Measurements from ENCODE around the gene PLD6.
A peak's percentile ranks its signal among the peaks of the same experiment; 100 is the strongest.
"Not testable (repeated sequence)": the region's sequence is repeated elsewhere in the genome, so short reads cannot be mapped to it uniquely, and the experiment has no call there.

Gene PLD6, protein sequence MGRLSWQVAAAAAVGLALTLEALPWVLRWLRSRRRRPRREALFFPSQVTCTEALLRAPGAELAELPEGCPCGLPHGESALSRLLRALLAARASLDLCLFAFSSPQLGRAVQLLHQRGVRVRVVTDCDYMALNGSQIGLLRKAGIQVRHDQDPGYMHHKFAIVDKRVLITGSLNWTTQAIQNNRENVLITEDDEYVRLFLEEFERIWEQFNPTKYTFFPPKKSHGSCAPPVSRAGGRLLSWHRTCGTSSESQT

DNA sequence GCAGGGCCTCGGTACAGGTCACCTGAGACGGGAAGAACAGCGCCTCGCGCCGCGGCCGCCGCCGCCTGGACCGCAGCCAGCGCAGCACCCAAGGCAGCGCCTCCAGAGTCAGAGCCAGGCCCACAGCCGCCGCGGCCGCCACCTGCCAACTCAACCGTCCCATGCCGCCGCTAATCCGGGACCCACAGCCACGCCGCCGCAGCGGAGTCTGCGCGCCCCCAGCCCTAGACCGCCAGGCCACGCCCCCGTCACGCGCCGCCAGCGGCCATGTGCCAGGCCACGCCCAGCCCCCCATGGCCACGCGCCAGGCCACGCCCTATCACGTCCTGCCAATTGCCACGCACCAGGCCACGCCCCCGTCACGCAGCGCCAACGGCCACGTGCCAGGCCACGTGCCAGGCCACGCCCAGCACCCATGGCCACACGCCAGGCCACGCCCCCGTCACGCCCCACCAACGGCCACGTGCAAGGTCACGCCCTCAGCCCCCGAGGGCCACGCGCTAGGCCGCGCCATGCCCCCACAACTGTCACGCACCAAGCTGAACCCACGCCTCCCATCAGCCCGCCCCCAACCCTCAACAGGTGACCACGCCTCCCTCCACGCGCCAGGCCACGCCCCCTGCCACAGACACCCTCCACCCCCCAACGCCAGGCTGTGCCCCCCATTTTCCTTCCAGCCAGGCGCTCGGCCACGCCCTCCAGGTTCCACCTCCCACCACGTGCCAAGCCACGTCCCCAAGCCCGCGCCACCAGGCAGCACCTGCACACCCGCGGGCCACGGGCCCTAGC, at the start of gene PLD6:
PLD6 (minus strand) TSS at position 210 of the 789 bp plus-strand sequence; CDS start at position 163, 47 bp downstream.
- DNase-seq = peak; percentile 93

DNA sequence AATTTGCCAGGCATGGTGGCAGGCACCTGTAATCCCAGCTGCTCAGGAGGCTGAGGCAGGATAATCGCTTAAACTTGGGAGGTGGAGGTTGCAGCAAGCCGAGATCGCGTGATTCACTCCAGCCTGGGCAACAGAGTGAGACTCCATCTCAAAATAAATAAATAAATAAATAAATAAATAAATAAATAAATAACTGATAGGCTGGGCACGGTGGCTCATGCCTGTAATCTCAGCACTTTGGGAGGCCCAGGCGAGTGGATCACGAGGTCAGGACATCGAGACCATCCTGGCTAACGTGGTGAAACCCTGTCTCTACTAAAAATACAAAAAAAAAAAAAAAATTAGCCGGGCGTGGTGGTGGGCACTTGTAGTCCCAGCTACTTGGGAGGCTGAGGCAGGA, 49.6 kb upstream of the PLD6 start:
- not testable (repeated sequence) for DNase-seq

DNA sequence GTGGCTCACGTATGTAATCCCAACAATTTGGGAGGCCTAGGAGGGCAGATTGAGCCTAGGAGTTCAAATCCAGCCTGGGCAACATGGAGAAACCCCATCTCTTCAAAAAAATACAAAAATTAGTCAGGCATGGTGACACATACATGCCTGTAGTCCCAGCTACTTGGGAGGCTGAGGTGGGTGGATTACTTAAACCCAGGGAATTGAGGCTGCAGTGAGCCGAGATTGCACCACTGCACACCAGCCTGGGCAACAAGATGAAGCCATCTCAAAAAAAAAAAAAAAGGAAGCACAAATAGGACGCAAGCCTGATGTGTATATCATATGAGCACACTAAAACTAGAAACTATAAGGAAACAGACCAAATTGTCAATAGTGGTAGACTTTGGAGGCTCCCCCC, 47.9 kb upstream of the PLD6 start:
- no peak for DNase-seq

DNA sequence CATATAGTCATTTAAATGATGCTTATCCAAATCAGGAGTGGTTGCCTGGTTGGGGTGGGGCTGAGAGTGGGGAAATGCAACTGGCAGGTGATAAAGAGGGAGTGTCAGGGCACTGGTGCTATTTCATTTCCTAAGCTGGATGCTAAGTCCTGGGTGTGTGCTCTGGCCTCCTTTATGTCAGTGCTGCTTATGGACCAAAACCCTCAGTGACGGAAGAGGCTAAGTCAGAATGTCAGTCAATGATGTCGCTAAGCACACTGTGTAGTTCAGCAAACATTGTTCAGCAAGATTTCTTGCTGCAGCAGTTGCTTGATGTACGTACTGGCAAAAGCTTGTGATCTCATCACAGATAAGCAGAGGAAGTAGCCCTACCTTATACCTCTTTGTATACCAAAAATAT, 47.3 kb upstream of the PLD6 start:
- DNase-seq = no peak

DNA sequence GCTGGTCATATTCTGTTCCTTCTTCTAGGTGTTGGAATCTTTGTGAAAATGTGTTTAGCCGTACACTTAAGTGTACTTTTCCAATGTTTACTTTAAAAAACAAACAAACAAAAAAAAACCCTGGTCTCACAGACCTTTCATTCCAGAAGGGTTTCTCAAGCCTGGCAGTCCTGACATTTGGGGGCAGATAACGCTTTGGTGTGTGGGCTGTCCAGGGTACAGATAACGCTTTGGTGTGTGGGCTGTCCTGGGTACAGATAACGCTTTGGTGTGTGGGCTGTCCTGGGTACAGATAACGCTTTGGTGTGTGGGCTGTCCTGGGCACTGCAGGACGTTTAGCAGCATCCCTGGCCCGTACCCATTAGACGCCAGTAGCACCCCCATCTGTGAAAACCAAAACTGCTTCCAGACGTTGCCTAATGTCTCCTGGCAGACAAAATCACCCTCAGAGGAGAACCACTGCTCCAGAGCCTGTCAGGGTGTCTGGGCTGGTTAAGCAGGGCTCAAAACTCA, 46.1 kb upstream of the PLD6 start:
- DNase-seq = no peak

DNA sequence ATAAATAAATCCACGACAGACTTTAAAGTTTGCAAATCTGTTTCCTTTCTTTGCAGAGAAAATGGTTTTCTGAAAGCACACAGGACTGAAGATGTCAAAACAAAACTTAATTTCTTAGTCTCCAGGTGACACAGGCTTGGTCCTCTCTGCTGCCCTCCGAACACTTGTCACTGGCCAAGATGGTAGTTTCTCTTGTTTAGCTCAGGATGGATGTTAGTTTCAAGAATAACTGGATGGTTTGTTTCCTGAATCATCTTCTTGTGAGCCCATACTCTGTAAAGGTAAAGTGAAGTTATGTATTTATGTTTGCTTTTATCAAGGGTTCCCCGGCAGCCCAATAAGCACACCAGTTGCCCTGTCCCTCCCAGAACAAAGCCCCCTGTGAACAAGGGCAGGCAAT, 40.7 kb upstream of the PLD6 start:
- DNase-seq = no peak

DNA sequence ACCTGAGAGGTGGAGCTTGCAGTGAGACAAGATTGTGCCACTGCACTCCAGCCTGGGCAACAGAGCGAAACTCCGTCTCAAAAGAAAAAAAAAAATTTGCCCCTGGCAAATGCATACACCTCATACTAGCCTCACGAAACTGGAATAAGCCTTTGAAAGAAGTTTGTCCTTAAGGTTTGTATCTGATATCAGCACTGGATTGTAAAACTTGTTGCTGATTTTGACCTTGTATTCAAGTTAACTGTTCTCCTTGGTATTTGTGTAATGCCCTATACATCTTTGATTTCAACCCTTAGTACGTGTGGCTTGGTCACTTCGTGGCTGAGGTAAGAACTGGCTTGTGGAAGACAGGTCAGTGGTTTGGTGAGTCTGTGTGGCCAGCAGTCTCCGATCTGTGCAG, 37.0 kb upstream of the PLD6 start:
- DNase-seq = no peak

DNA sequence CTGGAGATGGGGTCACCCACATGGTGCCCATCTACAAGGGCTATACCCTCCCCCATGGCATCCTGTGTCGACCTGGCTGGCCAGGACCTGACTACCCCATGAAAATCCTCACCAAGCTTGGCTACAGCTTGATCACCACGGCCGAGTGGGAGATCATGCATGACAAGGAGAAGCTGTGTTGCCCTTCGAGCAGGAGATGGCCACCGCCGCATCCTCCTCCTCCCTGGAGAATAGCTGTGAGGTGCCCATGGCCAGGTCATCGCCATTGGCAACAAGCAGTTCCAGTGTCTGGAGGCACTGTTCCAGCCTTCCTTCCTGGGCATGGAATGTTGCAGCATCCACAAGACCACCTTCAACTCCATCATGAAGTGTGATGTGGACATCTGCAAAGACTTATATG, 36.1 kb upstream of the PLD6 start:
- no peak for DNase-seq

DNA sequence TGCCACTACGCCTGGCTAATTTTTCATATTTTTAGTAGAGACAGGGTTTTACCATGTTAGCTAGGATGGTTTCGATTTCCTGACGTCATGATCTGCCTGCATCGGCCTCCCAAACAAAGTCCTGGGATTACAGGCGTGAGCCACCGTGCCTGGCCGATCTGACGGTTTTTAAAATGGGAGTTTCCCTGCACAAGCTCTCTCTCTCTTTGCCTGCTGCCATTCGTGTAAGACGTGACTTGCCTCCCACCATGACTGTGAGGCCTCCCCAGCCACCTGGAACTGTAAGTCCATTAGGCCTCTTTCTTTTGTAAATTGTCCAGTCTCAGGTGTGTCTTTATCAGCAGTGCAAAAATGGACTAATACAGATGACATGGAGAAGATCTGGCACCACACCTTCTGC, 35.5 kb upstream of the PLD6 start:
- no peak for DNase-seq

DNA sequence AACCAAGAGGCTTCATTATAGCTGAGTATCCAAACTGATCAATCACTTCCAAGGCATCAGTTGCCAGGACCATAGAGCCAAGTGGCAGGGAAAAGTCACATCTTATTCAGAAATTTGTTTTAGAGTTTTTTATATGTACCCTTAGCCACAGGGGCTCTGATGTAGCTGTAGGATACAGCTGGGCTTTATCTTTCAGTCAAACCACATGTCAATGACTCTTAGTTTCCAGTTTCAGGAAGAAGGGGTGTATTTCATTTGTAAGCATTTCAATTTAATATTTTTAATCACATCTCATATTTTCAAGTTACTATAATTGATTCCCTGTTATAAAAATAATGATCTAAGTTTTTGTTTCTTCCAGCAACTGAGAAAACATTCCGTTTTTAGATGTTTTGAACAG, 33.7 kb upstream of the PLD6 start:
- no peak for DNase-seq

DNA sequence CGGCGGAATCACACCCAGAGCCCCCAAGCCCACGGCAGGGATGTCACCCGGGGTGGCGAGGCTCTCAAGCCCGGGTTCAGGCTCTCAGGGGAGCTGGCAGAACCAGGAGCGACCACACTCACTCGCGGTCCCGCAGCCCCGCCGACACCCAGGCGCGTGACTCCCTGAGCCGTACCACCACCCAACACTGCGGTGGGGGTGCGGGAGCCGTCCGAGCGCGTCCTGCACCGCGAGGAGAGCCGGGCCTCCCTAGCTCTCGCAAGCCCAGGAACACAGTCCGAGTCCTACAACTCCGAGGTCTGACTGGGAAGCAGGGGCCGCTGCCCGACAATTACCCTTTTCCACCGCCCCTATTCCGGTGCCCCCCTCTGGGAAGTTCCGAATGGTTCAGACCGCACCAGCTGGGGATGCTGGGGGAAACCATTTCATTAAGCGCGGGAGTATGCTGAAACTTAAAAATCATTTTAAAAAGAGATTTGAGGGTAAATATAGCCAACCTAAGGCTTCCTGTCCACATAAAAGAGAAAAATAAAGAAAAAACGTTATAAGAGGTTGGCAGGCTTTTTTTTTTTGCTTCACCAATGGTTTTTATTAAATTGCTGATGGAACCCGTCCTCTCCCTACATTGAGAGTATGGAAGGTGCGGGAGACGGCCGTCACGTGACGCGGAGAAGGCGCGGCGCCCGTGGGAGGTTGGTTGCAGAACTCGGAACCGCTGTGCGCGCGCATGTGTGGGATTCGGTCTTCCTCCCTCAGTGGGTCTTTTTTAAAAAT, 31.1 kb upstream of the PLD6 start, which contains the start of gene FLCN:
FLCN (minus strand) TSS at position 143 of the 774 bp plus-strand sequence. CDS start 9,031 bp downstream, outside the sequence.
- DNase-seq = peak; percentile 91

DNA sequence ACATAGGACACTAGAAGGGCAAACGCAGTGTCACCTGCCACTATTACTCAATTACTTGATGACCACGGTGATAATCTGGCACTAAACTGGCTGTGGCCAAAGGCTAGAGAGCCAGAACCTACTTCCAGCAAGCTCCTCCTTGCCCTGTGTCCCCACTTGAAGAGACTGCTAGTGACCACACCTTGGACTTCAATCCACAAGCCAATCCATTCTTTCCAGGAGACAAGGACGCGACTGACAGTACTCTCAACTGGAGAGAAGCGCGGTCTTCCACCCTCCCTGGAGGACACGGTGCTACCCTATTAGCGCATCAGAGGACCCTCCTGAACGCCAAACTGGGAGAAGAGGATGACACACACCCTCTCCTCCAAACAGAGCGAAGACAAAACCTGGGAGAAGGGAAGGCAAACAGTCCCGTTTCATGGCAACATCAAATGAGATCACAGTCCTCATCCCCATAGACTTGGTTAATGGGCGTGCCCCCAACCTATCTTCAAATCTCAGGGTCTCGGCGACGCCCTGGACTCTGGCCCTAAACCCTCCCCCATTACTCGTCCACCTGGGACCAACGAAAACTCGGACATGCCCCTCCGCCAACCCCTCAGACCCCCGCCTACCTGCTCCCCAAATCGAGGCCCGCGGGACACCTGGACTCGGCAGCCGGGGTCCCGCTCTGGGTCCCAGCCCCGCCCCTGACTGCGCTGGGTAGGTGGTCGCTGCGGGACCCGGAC, 30.3 kb upstream of the PLD6 start:
- peak; percentile 9 for DNase-seq

DNA sequence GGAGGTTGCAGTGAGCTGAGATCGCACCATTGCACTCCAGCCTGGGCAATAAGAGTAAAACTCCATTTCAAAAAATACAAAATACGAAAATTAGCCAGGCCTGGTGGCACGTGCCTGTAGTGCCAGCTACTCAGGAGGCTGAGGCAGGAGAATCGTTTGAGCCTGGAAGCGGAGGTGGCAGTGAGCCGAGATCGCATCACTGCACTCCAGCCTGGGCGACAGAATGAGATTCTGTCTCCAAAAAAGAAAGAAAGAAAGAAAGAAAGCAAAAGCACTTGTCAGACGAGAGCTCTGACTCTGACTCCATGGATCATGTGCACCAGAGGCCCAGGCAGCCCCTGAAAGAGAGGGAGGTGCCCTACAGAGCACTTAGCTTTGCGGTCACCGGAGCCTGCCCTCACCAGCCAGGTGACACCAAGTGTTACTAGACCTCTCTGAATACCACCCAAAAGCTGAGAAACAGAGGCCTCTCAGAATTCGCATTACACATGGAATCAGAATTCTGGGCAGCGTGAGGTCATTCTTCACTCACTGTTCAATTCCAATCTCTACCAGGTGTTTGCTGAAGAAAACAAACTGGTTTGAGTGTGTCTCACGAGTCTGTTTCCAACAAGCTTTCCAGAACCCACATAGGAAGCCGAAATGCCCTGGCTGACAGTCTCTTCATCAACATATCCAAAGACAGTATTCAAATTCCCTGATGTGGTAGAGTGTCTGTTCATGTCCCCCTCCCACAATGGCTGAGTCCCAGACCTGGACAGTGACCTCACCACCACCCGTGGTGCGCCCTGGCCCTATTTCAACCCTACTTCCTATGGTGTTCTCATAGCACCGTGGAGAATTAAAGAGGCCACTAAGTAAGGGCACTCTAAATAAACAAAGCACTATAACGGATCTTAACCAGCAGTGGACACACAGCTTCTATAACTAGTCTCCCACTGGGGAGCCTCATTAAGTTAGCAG, 29.4 kb upstream of the PLD6 start:
- DNase-seq = no peak

DNA sequence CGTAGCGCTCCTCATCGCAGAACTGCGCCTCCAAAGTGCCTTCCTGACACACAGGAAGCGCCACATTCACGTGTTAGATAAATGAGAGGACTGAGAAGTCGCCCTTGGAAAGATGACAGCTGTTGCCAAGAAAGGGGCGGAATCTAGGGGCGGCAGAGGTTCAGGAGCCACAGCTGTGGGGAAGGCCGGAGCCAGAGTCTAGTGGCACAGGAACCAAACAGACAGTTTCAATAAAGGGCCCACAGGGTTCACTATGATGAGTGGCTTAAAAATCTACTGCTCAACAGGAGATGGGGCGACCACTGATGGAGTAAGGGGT, 26.1 kb upstream of the PLD6 start:
- no peak for DNase-seq

DNA sequence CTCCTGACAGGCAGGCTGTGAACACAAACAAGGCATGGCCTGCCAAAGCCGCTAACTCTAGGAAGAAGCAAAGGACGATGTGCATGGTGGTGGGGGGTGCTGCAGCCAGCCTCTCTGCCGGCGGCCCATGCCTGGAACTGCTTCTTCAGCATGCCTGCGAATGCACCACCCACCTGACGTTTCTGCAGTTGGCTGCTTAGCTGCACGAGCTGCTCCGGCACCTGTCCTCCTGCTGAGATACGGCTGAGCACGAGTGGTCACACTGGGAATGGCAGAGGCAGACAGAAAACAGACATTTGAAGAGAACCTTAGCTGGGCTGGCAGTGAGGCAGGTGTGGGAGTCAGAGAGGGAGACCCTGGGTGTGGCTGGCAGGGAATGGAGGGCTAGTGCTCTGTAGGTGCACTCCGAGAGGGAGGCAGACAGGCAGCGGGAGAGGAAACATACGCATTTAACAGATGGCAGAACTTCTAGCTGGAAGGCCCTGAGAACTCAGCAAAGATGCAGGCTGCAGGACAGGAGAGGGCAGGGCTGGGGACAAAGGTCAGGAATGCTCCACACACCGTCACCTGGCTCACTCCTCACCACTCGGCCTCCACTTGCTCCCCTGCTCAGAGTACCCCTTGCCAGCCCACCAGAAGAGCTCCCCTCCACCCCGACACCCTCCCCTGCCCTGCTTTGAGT, 25.6 kb upstream of the PLD6 start:
- no peak for DNase-seq

DNA sequence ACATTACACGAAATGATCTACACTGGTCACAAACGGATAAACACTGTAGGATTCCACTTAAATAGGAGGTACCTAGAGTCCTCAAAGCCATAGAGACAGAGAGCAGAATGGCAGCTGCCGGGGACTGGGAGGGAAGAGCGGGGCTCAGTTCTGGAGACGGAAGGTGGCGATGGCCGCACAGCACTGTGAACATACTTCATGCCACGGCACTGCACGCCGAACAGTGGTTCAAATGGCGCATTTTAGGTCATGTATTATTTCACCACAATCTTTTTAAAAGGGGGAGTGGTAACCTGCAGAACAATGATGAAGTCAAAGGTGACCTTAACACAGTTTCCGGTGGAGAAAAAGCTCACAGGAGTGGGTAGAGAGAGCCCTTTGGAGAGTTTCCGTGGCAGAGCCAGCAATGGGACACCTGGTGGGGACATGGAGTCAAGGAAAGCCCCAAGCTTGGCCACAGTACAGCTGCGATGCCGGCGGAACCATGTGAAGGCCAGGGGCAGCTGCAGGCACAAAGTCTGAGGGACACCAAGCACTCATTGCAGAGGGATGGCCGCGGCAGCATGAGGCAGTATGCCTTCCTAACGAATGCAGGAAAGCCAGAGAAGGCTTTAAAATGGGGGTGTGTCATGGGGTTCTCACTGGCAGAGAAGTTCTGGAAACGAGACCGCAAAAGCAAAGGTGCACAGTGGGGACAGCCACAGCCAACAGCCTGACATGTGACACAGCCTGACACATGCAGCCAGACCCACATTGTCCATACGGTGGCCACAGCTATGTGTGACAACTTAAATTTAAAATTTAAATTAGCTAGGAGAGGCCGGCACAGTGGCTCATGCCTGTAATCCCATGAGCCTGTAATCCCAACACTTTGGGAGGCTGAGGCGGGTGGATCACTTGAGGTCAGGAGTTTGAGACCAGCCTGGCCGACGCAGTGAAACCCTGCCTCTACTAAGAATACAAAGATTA, 23.6 kb upstream of the PLD6 start:
- no peak for DNase-seq

DNA sequence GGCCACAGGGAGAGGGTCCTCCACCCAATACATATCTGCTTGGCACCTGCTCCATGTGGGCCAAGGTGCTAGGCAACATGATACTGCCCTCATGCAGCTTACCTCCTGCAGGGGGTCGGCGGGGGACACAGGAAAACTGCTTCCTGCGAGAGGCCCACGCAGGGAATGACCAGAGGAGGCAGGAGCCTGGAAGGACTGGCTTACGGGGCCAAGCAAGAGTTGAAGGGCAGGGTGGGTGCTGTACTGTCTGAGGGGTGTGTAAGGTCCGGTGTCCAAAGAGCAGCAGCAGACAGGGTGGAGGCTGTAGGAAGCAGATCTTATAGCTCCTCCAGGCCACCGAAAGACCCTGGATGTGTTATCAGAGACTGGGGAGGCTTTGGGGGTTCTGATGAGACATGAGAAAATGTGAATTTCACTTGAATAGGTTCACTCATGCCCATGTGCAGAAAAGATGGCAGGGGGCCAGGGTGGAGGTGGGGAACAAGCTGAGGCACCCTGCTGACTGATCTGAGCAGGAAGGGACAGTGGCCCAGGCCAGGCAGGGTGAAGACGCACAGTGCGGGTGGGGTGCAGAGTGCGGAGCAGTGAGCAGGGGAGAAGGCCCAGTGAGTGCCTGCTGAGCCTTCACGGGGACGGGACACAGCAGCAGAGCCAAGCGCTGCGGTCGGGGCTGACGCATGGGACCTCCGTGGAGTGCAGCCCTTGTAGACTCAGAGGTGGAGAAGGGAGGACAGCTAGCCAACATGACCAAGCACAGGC, 22.6 kb upstream of the PLD6 start:
- no peak for DNase-seq

DNA sequence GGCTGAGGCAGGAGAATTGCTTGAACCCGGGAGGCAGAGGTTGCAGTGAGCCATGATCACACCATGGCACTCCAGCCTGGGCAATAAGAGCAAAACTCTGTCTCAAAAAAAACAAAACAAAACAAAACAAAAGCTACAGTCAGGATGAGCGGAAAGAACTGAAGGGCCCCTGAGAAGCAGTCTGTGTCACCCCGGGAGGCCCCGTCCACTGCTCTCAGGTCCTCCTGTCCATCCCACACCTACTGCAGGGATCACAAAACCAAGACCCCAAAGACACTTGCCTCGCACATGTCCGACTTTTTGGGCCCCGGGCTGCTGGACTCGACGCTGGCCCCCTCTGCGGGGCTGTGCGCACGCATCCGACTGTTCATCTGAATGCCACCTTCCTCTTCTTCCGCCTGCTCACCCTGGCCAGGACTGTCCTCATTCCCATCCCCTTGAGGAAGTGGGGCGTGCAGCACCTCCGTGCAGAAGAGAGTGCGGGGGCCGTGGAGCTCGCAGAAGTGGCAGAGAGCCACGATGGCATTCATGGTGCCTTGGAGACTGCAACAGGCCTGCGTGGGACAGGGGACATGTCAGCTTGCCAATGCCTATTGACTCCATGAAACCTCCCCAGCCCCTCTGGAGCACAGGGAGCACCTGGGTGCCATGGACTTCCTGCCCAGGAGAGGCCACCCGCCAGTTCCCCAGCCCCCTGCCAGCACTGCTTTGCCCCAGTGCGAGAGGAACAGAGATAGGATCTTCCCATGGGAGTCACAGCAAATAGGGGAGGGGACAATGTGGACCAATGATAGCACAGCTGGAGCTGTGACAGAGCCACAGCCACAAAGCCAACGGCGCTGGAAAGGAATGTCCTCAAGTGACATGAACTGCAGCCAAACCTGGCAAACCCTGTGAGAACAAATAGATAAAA, 21.7 kb upstream of the PLD6 start:
- no peak for DNase-seq

All from CD4-positive, alpha-beta T cell treated with Interleukin-17A for 1 hour (primary cell).